Left colon (tissue), 2 donors: Measurements from ENCODE around the gene DHRS2. TPM values are rescaled to one million over a fixed set of nuclear protein-coding genes. Genes with fewer than 3 reads are reported as not detected.
A peak's percentile ranks its signal among the peaks of the same experiment; 100 is the strongest.
"Not testable (repeated sequence)": the region's sequence is repeated elsewhere in the genome, so short reads cannot be mapped to it uniquely, and the experiment has no call there.

Source experiments
- ATAC-seq: fragments of 200-7000 bp; cut with Tn5 transposase; one replicate; pipeline ENCODE4 v1.9.1; 2020; ENCODE audit warnings: mild to moderate bottlenecking, moderate library complexity
- DNase-seq, 2 donors: peaks; one replicate each; pipeline ENCODE4 v3.0.0-alpha.2; 2020
- intact Hi-C, 2 donors: fragments of 100-400 bp; cut with DNase I in 1 of 2; cut with micrococcal nuclease in 1 of 2; formaldehyde crosslinking; loops; one replicate each; pipeline versions ENCODE4 v1.11.2 to v1.14.0; 2022; cut with DNase I, micrococcal nuclease
- total RNA-seq, 2 donors: library from RNA; stranded (reverse); fragmentation: NEBNext Ultra II Directional; extraction: Animal tissue kit (Norgen Biotek cat#: 25700); gene quantifications; one replicate each; pipeline ENCODE4 v1.2.1, GENCODE V29; 2021
- donor health status: DM: no; HTN: no; CAD: no.
- donor health status: DM: yes; HTN: yes; CAD: no.

Gene DHRS2
- total RNA-seq, 2 donors from 2014 or later, result 0.22 to 0.34 TPM

DNA sequence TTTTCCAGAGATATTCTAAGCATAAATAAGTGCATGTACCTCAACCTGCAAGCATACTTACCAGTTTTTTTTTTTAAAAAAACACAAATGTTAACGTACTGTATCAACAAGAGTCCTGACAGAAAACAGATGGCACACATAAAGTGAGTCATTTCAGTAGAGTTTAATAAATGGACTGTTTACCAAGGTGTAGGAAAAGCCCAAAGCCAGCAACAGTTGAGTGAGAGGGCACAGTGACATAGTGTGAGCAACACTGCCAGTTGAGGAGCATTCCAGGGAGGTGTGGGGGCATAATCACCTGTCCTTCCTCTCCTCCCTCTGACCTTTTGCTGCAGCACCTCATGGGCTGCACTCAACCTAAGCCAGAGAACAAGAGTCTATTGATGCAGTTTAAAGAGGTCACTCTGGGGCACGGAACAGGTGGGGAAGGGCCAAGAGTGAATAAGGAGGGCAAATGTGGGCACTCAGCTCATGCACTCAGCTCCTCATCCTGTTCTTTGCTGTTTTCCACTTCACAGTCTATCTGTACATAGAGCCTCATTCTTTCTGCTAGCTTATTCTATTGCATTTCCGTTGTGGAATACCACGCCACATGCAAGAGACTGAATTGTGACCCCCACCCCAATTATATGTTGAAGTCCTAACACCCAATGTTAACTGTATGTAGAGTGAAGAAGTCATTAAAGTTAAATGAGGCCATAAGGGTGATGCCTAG lies 29.3 kb downstream of the DHRS2 start:
- peak; percentile 21 for ATAC-seq
- no peak for DNase-seq
- intact Hi-C loops, result no loop called here

DNA sequence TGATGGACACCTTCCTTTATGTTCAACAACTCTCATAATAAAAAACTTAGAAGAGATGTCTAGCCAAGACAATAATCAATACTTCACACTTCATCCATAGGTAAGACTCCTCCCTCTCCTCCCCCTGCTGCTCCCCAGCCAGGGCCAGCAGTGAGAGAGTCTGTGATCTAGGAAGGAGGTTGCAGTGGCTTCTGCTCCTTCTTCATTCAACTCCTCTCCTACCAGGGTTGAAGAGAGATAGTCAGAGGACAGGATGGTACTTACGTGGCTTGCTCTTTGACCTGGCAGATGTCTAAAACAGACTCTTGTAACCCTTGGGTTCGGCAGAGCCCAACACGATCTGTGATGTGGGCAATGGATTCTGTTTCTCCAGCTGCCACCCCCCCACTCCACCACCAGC lies 31.0 kb downstream of the DHRS2 start:
- intact Hi-C loops, result no loop called here
- no peak for ATAC-seq

DNA sequence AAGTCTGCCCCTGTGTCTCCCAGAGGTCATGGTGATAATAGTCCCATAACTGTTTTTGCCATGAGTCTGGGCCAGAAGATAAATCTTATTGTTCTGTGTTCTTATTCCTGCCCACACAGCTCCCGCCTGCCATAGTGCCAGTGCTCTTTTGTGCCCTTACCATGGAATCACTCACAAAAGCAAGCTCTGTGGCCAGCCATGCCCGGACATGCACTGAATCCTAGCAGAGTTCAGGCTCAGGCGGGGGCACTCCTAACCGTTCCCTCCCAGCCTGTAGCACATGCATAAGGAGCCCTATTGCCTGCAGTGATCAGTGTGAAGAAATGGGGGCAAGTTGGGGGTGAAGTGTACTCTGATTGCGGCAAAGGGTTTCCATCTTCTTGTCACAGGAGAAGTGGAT lies 33.3 kb downstream of the DHRS2 start:
- DNase-seq (no peak), ATAC-seq (no peak)
- intact Hi-C loops, result no loop called here

More for the DNA sequence above, 31.0 kb downstream of the DHRS2 start:
- DNase-seq, result no peak

DNA sequence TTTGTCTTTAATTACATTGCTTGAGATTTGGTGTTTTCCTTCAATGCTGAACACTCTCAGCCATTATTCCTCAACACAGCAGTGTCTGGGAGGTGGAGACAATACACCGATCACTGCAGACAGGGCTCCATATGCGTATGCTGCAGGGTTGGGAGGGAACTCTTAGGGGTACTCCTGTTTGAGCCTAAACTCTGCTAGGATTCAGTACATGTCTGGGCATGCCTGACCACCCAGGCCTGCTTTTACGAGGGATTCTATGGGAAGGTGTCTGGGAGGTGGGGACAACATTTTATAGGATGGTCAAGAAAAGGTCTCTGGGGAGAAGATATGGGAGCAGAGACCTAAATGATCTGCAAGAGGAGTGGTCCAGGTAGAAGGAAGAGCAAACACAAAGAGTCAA lies 34.3 kb downstream of the DHRS2 start:
- ATAC-seq (no peak), DNase-seq (no peak)
- intact Hi-C loops, result no loop called here

DNA sequence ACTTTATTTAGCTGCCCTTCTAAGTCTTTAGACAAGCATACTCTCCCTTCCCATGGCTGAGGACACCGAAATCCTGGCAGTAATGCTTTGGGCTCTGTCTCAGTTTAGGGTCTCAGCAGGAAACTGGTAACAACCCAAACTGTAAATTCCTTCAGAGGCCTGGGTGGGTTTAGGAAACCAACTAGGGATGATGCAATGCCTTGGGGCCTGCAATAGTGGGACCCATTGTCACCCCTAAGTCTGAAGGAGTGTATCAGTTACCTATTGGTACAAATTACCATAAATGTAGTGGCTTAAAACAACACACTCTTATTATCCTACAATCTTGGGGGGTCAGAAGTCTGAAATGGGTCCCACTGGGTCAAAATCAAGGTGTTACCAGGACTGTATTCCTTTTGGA lies 36.0 kb downstream of the DHRS2 start:
- intact Hi-C loops, result no loop called here
- DNase-seq (no peak), ATAC-seq (no peak)

DNA sequence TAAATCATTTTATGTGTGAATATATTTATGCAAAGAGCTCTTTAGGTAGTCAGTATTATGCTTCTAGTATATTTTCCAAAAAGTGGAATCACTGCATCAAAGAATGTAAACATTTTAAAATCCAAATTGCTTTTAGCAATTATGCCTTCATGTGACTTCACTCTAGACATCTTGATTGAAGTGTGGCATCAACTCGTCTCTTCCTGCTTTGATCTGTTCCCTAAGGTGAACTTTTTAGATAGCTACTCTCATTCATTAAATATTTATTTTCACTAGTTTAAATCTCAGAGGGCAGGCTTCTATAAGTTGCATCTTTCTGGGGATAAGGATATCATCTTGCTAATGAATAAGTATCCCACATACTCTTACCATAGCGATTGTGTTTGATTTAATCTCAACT lies 39.2 kb downstream of the DHRS2 start:
- DNase-seq (no peak), ATAC-seq (no peak)
- intact Hi-C loops, result no loop called here

DNA sequence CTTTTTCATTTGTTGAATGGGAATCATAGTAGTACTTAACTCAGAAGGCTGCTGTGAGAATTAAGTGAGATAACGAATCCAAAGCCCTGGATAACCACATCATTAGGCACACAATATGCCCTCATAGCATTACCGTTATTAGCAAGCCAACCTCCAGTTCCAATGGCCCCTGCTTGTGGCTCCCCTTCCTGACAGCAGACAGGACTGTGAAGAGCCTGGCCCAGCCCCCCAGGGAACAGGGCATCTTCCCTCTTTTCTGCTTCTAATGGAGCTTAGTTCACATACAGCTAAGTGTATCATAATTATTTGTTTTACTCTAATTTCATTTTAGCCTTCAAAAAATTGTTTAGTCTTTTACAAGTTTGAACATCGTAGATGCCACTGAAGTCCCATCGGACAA lies 39.7 kb downstream of the DHRS2 start:
- intact Hi-C loops, result no loop called here
- ATAC-seq, result no peak
- DNase-seq, result no peak

DNA sequence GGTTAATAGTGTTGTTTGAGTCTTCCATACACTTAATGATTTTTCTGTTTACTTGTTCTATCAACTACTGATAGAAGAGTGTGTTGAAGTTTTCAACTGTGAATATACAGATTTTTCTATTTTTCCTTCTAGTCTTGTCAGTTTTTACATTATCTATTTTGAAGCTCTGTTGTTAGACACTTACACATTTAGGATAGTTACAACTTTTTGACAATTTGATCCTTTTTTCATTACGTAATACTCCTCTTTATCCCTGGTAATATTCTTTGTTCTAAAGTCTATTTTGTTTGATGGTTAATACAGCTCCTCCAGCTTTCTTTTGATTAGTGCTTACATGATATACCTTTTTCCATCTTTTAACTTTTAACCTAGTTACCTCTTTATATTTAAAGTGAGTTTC lies 45.2 kb downstream of the DHRS2 start:
- intact Hi-C loops, result no loop called here
- no peak for ATAC-seq
- DNase-seq, result no peak

DNA sequence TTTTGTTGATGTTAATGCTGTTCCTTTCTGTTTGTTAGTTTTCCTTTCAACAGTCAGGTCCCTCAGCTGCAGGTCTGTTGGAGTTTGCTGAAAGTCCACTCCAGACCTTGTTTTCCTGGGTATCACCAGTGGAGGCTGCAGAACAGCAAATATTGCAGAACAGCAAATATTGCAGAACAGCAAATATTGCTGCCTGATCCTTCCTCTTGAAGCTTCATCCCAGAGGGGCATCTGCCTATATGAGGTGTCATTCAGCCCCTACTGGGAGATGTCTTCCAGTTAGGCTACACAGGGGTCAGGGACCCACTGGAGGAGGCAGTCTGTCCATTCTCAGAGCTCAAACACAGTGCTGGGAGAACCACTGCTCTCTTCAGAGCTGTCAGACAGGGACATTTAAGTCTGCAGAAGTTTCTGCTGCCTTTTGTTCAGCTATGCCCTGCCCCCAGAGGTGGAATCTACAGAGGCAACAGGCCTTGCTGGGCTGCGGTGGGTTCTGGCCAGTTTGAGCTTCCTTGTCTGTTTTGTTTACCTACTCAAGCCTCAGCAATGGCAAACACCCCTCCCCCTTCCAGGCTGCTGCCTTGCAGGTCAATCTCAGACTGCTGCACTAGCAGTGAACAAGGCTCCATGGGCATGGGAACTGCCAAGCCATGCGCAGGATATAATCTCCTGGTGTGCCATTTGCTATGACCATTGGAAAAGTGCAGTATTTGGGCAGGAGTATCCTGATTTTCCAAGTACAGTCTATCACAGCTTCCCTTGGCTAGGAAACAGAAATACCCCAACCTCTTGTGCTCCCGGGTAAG lies 53.7 kb downstream of the DHRS2 start:
- intact Hi-C loops, DNase-seq, ATAC-seq: not testable (repeated sequence)

DNA sequence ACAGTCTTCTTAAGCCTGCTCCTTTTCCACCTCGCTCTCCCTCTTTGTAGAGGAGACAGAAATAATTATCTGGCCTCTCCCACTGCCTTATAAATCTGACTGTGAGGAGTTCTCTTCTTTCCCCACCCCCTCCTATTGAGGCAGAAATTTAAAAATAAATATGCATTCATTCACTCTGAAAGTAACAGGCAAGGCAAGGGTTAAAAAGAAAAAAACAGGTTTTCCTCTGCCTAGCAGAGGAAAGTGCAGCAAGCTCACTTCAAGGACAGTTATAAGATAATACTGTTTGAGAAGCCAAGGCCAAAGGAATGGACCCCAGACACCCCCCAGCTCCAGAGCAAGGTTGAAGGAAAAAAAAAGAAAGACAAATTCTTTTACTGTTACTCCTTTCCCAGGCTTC lies 56.3 kb downstream of the DHRS2 start:
- ATAC-seq, result no peak
- intact Hi-C loops, result no loop called here
- DNase-seq, result no peak

DNA sequence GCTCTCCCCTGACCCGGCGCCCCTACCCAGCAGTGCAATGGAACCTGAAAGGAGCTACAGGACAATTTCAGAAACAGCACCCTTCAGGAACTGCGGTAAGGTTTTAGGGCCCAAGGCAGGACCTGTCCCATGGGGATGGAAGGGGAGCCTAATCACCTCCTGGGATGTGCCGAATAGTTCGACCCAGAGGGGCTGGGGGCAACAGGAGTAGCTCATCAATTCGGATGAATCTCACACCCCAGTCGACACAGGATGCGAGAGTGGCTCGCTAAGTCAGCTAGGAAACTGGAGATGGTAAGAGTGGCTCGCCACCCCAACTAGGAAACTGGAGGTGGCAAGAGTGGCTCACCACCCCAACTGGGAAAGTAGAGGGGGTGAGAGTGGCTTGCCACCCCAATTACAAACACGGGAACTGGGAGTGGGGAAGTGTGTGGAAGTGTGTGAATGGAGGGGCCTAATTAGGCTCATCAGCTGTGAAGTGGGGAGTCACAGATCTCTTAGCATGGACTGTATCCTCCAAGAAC lies 57.1 kb downstream of the DHRS2 start:
- DNase-seq (no peak), ATAC-seq (no peak)
- intact Hi-C loops, result no loop called here

DNA sequence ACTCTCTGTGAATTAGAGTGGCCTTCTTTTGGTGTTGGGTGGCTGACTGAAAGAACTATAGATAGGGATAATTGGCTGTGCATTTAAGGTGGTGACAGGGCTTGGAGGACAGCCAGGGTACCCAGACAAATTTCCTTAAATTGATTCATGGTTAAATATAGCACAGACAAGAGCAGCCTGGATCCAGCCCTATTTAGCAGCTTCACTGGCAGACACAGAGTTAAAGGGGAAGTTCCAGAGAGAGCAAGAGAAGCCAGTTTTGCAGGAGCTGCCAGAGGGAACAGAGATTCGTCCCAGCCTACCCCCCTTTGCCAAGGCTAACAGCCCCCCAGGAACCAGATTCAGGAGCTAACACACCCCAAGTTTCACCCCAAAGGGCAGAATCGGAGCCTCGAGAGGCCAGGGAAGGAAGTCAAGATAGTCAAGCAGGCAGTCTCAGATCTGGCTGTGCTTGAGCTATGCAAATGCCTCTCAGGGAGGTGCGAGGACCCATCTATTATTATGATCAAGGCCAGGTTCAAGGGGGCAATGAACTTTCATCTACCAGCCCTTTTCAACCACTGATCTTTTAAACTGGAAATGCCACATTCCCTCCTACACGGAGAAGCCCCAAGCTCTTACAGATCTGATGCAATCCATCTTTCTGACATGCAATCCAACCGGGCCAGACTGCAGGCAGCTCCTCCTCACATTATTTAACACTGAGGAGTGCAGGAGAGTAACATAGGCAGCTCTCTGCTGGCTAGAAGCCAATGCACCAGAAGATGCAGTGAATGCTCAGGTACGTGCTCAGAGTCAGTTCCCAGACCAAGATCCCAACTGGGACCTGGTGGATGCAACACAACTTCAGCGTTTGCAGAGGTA lies 58.2 kb downstream of the DHRS2 start:
- intact Hi-C loops, result no loop called here
- ATAC-seq (no peak), DNase-seq (no peak)

Other genes with a start within 250 kb of the DHRS2 start
- gene MYH6, start 228.1 kb upstream of the DHRS2 start, total RNA-seq, result not detected
- gene MYH7, start 200.7 kb upstream of the DHRS2 start, total RNA-seq, result not detected
- 10 to 100 TPM; 22.2 to 24.1 TPM for gene NGDN, start 166.7 kb upstream of the DHRS2 start, total RNA-seq
- gene ZFHX2, start 84.6 kb upstream of the DHRS2 start, total RNA-seq, result 1 to 10 TPM in 1 of 2 donors, under 1 TPM in 1; 0.49 to 1.9 TPM
- 10 to 100 TPM; 15.7 to 16.6 TPM for gene THTPA, start 80.1 kb upstream of the DHRS2 start, total RNA-seq
- 100 to 1,000 TPM; 159 to 174 TPM for gene AP1G2, start 68.6 kb upstream of the DHRS2 start, total RNA-seq
- gene JPH4, start 57.6 kb upstream of the DHRS2 start, total RNA-seq, result under 1 TPM; 0.21 to 0.84 TPM